HepG2 (cell line): ENCODE measurements around the gene TNFAIP3.

Experiments used
- CBX5 ChIP-seq: sonication (generic); formaldehyde crosslinking; IDR thresholded peaks from 2 replicates; pipeline ENCODE4 v1.4.0; 2020; ENCODE audit warnings: missing genetic modification reagents, borderline replicate concordance
- POLR2A ChIP-seq, 2 experiments: IDR thresholded peaks; 2 replicates each; pipeline ENCODE4 v1.6.1; 2011; ENCODE audit warnings: low read depth in 2 of 2, low read length in 2 of 2, mild to moderate bottlenecking in 1 of 2, moderate library complexity in 1 of 2; ENCODE audit not compliant: insufficient read depth in 1 of 2
- SALL2 ChIP-seq: sonication (generic); formaldehyde crosslinking; IDR thresholded peaks from 2 replicates; pipeline ENCODE4 v1.8.1; 2023; ENCODE audit warnings: mild to moderate bottlenecking, missing genetic modification reagents, inconsistent platforms
- SMC3 ChIP-seq: IDR thresholded peaks from 2 replicates; pipeline ENCODE4 v1.6.1; 2011; ENCODE audit warnings: low read length, improper control_type of control experiment
- TARDBP ChIP-seq: sonication (generic); formaldehyde crosslinking; IDR thresholded peaks from 2 replicates; pipeline ENCODE4 v1.8.0; 2022; ENCODE audit warnings: mild to moderate bottlenecking, missing genetic modification reagents
- TBP ChIP-seq: sonication (generic); formaldehyde crosslinking; IDR thresholded peaks from 2 replicates; pipeline ENCODE4 v1.5.0; 2020; ENCODE audit warnings: missing genetic modification reagents
- ZFP36 ChIP-seq: fragments of 150-350 bp; IDR thresholded peaks from 2 replicates; pipeline ENCODE4 v1.6.1; 2018; ENCODE audit warnings: borderline replicate concordance, low read length, low read depth; ENCODE audit not compliant: partially characterized antibody
- ZFYVE20 ChIP-seq: sonication (generic); formaldehyde crosslinking; IDR thresholded peaks from 2 replicates; pipeline ENCODE4 v1.8.0; 2023; ENCODE audit warnings: low read depth, mild to moderate bottlenecking, moderate library complexity, missing genetic modification reagents, borderline replicate concordance
- ZNF274 ChIP-seq: sonication (generic); formaldehyde crosslinking; IDR thresholded peaks from 2 replicates; pipeline ENCODE4 v1.5.1; 2020; ENCODE audit warnings: mild to moderate bottlenecking, missing genetic modification reagents
- ZNF558 ChIP-seq: sonication (generic); formaldehyde crosslinking; IDR thresholded peaks from 2 replicates; pipeline ENCODE4 v1.9.0; 2022; ENCODE audit warnings: mild to moderate bottlenecking, missing genetic modification reagents, borderline replicate concordance
- ZSCAN29 ChIP-seq: sonication (generic); formaldehyde crosslinking; conservative IDR thresholded peaks from 2 replicates; pipeline ENCODE4 v1.4.0; 2020; ENCODE audit warnings: mild to moderate bottlenecking, missing genetic modification reagents
- TF ChIP-seq, protein P1 (sequence below): sonication (generic); formaldehyde crosslinking; IDR thresholded peaks from 2 replicates; pipeline ENCODE4 v1.5.0; 2020; ENCODE audit warnings: mild to moderate bottlenecking, missing genetic modification reagents, moderate library complexity
- TF ChIP-seq, protein P2 (sequence below): sonication (generic); formaldehyde crosslinking; IDR thresholded peaks from 2 replicates; pipeline ENCODE4 v1.5.0; 2020; ENCODE audit warnings: missing genetic modification reagents

DNA sequence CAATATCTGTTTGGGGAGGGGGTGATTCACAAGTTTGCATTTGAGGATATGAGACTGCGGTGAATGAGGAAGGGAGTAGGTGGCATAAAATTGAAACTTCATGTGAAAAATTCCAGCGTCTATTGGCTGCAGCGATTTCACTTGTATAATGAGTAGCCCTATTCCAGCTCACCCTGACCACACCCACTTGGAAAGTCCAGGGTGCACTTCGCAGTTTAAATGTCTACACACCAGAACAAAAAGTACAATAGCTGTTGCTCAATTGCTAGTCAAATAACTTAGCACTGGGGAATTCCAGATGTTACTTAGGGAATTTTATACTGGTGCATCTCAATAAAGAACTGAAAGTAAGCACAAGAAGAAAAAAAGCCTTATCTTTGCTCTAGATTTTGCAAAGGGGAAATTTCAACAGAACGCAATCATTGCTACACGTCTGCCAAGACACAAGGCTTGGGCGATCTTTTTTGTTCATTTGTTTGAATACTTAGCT, 6.3 kb downstream of the TNFAIP3 start:
- TF ChIP-seq SMC3 (peak; percentile 8; the same call in 1 of the 2 replicates), ZNF558 (no peak), TBP (CRISPR knock-in tag) (no peak), ZNF274 (no peak), TARDBP (peak; percentile 53; the same call in 1 of the 2 replicates), ZFYVE20 (no peak), CBX5 (CRISPR knock-in tag) (no peak), ZFP36 (no peak), SALL2 (CRISPR knock-in tag) (no peak), POLR2A (IDR thresholded peaks at IDR 0.05; ENCODE audit: insufficient read depth in 1 of 2, low read depth in 2 of 2, low read length in 2 of 2) (no peak), ZSCAN29 (CRISPR knock-in tag) (no peak; the same call in 1 of the 2 replicates)
- TF ChIP-seq, protein P1, sequence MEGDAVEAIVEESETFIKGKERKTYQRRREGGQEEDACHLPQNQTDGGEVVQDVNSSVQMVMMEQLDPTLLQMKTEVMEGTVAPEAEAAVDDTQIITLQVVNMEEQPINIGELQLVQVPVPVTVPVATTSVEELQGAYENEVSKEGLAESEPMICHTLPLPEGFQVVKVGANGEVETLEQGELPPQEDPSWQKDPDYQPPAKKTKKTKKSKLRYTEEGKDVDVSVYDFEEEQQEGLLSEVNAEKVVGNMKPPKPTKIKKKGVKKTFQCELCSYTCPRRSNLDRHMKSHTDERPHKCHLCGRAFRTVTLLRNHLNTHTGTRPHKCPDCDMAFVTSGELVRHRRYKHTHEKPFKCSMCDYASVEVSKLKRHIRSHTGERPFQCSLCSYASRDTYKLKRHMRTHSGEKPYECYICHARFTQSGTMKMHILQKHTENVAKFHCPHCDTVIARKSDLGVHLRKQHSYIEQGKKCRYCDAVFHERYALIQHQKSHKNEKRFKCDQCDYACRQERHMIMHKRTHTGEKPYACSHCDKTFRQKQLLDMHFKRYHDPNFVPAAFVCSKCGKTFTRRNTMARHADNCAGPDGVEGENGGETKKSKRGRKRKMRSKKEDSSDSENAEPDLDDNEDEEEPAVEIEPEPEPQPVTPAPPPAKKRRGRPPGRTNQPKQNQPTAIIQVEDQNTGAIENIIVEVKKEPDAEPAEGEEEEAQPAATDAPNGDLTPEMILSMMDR (CRISPR knock-in tag) = no peak
- TF ChIP-seq, protein P2, sequence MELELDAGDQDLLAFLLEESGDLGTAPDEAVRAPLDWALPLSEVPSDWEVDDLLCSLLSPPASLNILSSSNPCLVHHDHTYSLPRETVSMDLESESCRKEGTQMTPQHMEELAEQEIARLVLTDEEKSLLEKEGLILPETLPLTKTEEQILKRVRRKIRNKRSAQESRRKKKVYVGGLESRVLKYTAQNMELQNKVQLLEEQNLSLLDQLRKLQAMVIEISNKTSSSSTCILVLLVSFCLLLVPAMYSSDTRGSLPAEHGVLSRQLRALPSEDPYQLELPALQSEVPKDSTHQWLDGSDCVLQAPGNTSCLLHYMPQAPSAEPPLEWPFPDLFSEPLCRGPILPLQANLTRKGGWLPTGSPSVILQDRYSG (CRISPR knock-in tag) = no peak
